HG03159 (cell line): Measurements from ENCODE around the gene ZNF775.
A peak's percentile ranks its signal among the peaks of the same experiment; 100 is the strongest.

ENCODE experiments used
- ATAC-seq: cut with Tn5 transposase; IDR thresholded peaks from one replicate; pipeline ENCODE4 v1.9.1; 2021; ENCODE audit warnings: mild to moderate bottlenecking, moderate library complexity; ENCODE audit not compliant: unreplicated experiment

ZNF775 gene

DNA sequence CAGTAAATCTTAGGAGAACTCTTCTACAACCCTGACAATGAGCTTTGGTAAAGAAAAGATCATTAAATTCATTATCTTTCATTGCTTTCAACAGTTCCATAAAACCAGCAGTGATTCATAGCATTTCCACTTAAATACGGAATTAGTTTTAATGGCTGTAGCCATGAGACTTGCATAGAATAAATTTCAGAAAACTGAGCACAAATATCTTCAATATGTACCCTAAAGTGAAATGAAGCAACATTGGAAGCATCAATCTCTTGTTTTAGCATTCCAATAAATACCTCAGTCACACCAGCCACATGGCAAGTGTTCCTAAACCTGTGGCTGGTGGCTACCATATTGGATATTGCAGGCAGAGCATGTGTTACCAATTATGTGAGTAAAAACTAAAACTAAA is 34.1 kb upstream of the ZNF775 start:
- no peak for ATAC-seq

DNA sequence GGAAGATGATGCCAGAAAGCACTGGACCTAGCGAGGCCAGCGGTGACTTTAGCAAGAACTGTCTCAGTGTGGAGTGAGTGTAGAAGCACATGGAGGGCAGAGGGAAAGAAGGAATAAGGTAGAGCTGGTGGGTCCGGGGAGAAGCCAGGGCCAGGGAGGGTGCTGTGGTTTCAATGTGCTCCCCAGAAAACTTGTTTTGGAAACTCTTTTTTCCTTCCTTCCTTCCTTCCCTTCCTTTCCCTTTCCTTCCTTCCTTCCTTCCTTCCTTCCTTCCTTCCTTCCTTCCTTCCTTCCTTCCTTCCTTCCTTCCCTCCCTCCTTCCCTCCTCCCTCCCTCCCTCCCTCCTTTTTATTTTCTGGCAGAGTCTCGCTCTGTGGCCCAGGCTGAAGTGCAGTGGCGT is 32.2 kb upstream of the ZNF775 start:
- ATAC-seq: no peak

DNA sequence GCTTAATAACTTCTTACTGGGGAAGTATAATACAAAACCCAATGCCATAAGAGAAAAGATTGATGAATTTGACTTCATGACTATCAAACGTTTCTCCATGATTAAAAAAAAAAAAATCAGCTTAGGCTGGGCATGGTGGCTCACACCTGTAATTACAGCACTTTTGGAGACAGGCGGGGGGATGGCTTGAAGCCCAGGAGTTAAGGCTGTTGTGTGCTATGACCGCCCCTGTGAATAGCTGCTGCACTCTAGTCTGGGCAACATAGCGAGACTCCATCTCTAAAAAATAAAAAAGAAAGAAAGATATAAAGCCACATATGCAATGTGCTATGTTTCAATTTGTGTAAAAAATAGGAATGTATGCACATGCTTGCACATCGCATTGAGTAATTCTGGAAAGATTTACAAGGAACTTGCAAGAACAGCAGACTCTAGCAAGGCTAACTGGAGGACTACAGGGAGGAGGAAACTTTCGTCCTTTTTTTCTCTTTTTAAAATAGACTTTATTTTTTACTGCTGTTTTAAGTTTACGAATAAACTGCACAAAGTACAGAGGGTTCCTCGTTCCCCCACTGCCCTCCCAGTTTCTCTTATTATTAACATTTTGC is 27.4 kb upstream of the ZNF775 start:
- no peak for ATAC-seq

DNA sequence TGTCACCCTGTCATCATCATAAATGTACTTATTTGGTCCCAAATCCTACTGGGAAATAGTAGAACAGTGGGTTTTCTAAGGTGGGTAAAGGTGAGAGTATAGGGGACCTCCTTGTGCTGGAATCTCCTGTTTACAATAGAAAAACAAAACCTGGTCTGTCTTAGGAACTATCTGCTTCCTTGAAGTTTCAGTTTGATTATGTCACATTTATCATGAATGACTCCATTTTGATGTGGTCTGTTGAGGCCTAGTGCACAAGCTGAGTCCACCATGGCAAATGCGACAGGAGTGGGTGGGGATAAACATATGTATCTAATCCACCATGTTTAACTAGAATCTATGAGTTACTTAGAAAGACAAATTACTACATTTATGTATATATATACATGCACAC is 23.5 kb upstream of the ZNF775 start:
- no peak for ATAC-seq

DNA sequence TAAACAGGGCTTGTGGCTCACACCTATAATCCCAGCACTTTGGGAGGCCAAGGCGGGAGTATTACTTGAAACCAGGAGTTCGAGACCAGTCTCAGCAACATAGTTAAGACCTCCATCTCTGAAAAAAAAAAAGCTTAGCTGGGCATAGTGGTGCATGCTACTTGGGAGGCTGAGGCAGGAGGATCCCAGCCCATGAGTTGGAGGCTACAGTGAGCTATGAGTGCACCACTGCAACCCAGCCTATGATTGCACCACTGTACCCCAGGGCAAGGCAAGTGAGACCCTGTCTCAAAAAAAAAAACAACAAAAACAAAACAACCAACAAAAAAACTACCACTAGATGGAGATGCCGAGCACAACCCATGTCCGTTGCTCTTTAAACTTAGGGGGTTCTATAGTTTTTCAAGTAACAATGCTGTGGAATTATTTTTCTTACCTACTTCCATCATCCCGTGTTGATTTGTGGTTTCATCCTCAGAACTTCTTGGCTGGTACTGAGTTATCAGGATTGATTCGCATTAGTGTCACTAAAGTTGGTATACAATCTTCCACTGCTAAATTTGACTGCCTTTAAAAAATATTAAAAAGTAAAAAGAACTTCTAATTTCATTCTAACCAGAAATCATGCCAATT is 22.7 kb upstream of the ZNF775 start:
- ATAC-seq: no peak

DNA sequence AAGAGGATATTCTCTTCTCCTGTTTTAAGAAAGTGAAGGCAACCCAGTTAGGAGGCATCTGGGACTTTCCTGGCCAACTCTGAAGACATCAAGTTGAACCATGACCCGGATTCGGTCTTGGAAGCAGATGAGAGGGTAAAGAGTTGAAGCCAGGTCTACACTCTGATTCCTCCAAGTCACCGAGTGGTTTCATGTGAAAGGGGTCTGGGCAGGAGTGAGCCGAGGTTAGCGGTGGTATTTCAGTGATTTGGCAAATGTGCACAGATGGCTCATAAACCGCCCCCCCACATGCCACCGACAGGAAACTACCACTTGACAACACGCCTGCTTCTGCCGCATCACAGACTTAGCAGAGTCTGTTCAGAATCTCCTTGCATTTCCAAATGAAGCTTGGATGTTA is 21.9 kb upstream of the ZNF775 start:
- peak; percentile 67 for ATAC-seq

DNA sequence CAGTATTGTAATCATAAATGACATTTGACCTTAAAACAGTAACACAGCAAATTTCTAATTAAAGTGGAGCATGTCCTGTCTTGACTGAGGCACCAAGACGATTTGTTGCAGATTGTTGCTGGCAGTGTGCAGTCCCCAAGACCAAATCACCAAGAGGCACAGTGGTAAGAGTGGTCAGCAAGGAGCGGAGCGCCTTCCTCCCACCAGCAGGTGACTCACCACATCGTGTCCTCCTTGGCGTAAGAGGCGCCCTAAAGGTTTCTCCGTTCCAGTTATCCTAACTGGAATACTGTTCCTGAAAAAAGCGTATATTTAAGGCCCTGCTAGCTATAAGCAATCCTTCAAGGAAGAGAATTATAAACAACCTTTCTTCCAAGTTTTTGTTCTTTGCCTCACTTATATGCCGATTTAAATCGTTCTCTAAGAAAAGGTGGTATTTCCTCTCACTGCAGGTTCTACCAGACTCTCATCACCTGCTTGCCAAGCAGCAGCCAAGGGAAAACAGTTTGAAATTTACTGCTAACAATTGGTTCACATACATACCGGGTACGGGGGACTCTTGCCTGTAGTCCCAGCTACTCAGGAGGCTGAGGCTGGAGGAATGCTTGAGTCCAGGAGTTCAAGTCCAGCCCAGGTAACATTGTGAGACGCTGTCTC is 21.2 kb upstream of the ZNF775 start:
- peak; percentile 17 for ATAC-seq

DNA sequence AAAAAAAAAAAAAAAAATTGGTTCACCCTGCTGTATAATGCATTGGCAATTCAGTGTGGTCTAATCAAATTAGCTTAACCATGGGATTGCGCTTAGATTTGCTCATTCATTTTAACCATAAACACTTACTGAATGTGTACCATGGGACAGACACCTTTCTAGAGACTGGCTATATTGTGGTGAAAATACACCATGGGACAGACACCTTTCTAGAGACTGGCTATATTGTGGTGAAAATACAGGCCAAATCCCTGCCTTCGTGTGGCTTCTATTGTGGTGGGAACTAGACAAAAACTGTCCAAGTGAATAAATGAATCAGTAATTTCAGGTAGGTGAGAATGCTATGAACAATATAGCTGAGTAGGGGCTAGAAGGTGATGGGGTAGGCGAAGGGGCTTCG is 20.7 kb upstream of the ZNF775 start:
- no peak for ATAC-seq

DNA sequence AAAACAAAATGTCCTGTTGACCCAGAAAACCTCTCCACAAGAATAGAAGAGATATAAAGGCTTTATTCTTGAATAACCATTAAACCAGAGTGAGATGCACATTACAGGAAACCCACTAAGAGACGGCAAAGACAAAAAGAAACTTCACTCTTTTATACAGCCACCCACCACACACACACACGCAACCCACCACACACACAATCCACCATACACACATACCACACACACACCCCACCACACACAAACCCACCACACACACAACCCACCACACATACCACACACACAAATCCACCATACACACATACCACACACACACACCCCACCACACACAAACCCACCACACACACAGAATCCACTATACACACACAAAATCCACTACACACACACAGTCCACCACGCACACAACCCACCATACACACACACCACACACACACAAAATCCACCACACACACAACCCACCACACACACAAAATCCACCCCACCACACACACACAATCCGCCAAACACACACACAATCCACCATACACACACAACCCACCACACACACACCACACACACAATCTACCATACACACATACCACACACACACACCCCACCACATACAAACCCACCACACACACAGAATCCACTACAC is 20.0 kb upstream of the ZNF775 start:
- ATAC-seq: no peak

DNA sequence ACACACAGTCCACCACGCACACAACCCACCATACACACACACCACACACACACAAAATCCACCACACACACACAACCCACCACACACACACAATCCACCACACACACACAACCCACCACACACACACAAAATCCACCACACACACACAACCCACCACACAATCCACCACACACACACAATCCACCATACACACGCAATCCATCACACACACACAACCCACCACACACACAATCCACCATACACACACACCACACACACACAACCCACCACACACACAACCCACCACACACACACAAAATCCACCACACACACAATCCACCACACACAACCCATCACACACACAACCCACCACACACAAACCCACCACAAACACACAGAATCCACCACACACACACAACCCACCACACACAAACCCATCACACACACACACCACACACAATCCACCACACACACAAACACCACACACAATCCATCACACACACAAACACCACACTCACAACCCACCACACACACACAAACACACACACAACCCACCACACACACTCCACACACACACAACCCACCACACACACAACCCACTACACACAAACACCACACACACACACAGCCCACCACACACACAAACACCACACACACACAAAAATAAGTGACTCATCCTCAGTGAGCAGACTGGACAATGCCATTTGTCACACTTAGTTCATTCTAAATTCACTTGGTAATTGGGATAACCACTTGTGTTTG is 19.3 kb upstream of the ZNF775 start:
- ATAC-seq: no peak

DNA sequence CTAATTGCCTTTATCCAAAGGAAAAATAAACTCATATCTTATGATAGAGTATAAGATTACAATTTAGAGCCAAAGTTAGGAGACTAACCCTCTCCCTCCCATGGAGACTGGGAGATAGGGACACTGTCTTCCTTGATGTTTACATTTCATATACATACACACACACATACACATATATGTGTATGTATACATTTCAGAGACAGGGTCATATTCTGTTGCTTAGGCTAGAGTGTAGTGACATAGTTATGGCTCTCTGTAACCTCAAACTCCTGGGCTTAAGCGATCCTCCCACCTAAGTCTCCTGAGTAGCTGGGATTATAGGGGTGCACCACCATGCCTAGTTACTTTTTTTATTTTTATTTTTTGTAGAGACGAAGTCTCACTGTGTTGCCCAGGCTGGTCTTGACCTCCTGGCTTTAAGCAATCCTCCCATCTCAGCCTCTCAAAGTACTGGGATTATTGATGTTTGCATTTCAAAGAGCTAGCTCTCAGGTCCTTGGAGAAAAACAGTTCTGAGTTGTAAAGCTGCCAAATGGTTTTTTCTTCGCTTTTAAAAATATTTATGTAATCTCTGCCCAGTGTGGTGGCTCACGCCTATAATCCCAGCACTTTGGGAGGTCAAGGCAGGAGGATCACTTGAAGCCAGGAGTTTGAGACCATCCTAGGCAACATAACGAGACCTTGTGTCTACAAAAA is 18.6 kb upstream of the ZNF775 start:
- ATAC-seq: no peak

DNA sequence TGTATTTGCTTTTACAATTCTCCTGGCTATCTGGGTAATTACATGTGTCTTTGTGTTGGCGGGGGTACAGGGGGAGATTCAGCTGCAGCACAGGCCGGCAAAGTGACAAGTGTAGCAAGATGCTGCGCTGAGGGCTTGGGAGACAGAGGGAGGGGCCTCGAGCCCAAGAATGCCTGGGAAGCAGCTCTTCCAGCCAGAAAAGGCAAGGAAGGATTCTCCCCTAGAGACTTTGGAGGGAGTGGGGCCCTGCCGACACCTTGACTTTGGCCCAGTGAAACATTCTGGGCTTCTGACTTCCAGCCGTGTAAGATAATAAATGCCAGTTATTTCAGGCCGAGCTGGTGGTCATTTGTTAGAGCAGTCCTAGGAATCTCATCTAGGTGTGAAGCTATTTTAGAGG is 17.7 kb upstream of the ZNF775 start:
- ATAC-seq: no peak

DNA sequence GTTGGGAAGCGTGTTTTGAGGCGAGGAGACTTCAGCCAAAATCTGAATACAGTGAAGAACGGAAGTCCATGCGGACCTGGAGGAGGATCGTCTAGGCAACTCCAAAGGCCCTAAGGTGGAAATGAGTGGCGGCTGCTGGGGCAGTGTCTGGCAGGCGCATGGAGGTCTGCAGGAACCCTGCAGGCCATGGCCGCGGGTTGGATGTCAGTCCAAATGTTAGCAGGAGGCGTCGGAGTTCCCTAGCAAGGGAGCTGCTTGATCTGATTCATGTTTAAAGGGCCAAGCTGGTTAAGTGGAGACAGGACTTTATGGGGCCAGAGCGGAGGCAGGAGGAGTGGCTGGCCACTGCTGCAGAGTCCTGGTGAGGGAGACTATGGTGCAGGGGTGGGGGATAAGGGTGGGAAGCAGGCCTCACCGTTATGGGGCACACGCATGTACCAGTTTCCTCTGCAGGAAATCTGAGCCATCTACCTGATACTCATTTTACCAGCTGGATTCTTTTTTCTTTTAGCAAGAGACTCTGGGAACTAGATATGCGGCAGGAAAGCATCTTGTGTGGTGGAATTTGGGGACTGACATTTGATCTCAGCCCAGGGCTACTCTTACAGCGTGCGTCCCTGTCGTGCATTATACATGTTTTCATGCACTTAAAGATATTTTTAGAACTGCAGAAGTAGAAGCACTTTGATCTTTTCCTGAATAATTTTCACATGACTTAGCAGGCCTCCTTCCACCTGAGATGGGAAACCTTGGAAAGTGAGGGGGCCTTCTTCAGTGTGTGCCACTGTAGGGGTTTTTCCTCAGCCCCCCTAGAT is 17.1 kb upstream of the ZNF775 start:
- ATAC-seq: no peak

DNA sequence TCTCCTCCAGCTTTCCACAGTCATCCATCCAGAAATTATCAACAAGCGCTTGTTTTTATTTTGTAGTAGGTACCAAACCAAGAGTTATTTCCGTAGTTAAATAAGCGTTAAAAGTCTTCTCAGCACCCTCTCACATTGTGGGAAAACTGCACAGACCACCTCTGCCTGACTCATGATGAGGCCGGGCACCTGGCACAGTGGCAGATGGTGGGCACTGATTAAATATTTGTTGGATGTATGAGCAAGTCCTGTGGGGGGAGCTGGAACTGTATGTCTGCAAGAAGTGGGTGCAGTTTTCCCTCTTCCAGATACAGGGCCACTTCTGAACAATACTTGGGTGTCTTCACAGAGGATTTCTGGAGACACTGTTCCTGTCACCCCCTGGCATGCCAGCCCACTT is 15.8 kb upstream of the ZNF775 start:
- ATAC-seq: no peak

DNA sequence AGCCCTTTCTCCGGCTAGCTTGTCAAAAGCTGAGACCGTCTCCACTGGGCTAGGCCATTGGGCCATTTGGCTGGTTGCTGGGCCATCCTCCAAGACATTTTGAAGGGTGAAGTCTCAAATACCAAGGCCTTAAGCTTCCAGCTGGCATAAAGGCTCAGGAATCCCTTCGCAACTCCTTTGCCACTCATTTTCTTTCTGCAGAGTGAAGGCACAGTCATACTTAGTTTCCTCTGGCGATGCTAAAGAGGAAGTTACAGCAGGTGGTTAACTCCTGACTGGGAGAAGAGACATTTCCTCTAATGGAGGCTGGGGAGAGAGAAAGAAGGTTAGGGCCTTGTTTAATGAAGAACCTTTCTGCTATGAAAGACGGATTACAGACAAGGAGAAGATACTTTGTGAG is 15.3 kb upstream of the ZNF775 start:
- no peak for ATAC-seq

DNA sequence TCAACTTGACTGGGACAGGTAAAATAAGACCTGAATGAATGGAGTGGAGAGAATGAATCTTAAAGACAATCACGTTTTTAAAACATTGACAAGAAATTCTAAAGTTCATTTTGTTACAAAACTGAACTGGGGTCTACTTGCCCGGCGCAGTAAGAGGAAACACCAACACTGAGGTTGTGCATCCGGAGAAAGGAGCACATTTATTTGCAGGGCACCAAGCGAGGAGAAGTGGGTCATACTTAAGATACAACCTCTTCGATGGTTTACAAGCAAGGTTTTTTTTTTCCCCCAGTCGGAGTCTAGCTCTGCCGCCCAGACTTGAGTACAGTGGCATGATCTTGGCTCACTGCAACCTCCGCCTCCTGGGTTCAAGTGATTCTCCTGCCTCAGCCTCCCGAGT is 13.9 kb upstream of the ZNF775 start:
- ATAC-seq: no peak

DNA sequence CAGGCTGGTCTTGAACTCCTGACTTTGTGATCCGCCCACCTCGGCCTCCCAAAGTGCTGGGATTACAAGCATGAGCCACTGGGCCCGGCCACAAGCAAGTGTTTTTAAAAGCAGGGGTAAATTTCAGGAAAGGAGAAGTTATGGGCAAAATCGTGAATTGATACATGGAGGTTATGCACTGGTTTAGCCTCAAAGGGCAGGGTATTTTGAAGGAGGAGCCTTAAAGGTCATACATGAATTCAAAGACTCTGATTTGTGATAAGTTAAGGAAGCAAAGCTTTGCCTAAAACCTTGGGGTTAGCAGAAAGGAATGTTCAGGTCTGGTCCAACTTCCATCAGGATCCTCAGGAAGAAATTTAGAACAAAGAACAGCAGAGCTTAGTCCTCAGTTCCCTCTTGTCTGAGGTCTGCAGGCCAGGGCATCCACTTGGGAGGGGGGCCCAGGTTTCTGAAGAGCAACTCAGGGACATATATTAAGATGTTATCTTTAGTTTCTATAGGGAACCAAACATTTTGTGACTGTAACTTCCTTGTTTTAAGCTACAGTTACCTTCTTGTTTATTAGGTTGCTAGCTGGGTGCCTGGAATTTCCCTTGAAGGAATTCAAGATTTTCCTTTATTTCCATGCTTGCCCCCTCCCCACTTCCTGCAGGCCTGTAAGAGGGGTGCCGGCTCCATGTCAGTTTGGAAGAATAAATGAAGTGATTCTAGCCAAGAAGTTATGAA is 13.3 kb upstream of the ZNF775 start:
- no peak for ATAC-seq

DNA sequence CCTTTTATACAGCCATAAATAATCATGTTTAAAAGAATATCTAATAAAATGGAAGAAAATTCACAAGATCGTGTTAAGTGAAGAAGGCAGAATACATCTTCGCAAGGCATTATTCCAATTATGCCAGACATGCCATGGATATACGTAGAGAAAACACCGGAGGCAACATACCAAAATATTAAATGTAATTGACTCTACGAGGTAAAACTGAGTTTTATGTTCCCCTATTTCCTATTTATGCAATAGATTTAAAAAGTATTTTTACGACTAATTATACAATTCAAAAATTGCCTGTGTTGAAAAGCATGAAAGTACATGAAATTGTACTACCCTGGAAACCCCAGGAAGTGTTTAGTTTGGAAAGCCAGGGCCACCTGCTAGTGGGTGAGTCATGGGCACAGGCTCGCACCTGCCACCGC is 11.4 kb upstream of the ZNF775 start:
- no peak for ATAC-seq

DNA sequence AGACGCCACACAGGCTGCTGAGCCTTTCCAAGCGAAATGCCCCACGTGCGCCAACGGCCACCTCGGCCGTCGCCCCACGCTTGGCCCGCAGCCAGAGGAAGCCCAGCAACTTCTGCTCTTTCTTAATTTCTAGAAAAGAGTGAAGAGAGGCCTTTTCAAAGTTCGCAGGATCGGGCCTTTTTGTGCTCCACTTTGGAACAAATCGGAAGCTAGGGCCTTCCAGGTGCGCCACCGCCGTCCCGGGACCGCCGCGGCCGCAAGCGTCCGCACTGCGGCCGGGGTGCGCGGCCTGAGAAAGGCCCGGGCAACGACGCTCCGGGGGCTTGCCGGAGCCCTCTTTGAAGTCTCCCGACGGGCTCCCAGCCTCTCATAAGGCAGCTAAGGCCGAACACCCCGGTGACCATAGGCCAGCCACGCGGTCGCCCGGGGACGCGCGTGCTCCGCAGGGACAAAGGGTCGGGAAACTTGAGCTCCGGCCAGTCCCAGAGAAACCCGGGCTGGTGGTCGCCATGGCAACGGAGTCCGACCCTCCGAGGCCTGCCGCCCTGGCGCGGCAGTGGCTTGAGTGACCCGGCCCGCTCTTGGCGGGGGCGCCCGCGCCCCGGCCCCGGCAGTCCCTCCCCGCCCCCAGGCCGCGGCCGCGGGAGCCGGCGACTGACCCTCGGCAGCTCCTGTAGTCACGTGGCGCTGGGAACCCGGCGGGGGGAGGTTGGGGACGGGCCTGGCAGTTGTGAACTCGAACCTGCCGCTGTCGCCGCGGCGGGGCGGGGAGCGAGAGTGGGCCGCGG is 10.8 kb upstream of the ZNF775 start, which contains the start of gene REPIN1:
Gene REPIN1 (plus strand): TSS at position 727 of the 788 bp plus-strand sequence. CDS start 890 bp downstream, outside the sequence.
- ATAC-seq: peak; percentile 47
